A673 (cell line): ENCODE results near the gene UBA6.

Experiments
- CTCF ChIP-seq: fragments of 300-800, 200-600 bp; sonication (generic); conservative IDR thresholded peaks from 2 replicates; pipeline ENCODE4 v1.5.1; 2017; ENCODE audit warnings: low read depth, mild to moderate bottlenecking, antibody characterized with exemption, low read length, moderate library complexity, mixed read lengths
- EZH2 ChIP-seq: fragments of 200-600 bp; sonication (generic); IDR thresholded peaks from 2 replicates; pipeline ENCODE4 v1.6.1; 2017; ENCODE audit warnings: borderline replicate concordance, low read depth, mild to moderate bottlenecking, mixed read lengths, antibody characterized with exemption, low read length; ENCODE audit not compliant: poor library complexity, severe bottlenecking

- TF ChIP-seq CTCF (no peak), EZH2 (no peak)
Measured at GRCh38 chr4:67735325-67735724, 34.4 kb upstream of the UBA6 start.
